Upper lobe of right lung (tissue), 1 donor: ENCODE data around the gene GRIN3A. TPM values are rescaled to one million over a fixed set of nuclear protein-coding genes. Genes with fewer than 3 reads are reported as not detected.
A peak's percentile ranks its signal among the peaks of the same experiment; 100 is the strongest.

Experiments used
- ATAC-seq: fragments of 200-7000 bp; cut with Tn5 transposase; one replicate; pipeline ENCODE4 v1.9.1; 2020; ENCODE audit warnings: mild to moderate bottlenecking, moderate library complexity
- DNase-seq: peaks from one replicate; pipeline ENCODE4 v3.0.0-alpha.2; 2020
- H3K27ac ChIP-seq: fragments of 200-600 bp; one replicate; pipeline ENCODE4 v1.8.0; 2022
- H3K27me3 ChIP-seq: fragments of 200-600 bp; one replicate; pipeline ENCODE4 v1.8.0; 2022; ENCODE audit warnings: mild to moderate bottlenecking
- H3K36me3 ChIP-seq: fragments of 200-600 bp; one replicate; pipeline ENCODE4 v1.8.0; 2022
- H3K4me1 ChIP-seq: fragments of 200-600 bp; one replicate; pipeline ENCODE4 v1.8.0; 2022
- H3K4me3 ChIP-seq: fragments of 200-600 bp; one replicate; pipeline ENCODE4 v1.8.0; 2022; ENCODE audit warnings: mild to moderate bottlenecking
- H3K9me3 ChIP-seq: fragments of 200-600 bp; one replicate; pipeline ENCODE4 v1.8.0; 2022
- intact Hi-C: fragments of 100-400 bp; cut with DNase I; formaldehyde crosslinking; loops from one replicate; pipeline ENCODE4 v1.11.0; 2022
- total RNA-seq: library from RNA; stranded (reverse); fragmentation: NEBNext Ultra II Directional; extraction: Animal tissue kit (Norgen Biotek cat#: 25700); gene quantifications from one replicate; pipeline ENCODE4 v1.2.1, GENCODE V29; 2021
- TF ChIP-seq, protein P1 (sequence below): fragments of 200-600 bp; IDR thresholded peaks from one replicate; pipeline ENCODE4 v1.8.0; 2022; ENCODE audit warnings: antibody characterized with exemption
- donor health status: DM: no; HTN: yes; CAD: no; lungs with severe emphysema.

Gene GRIN3A
- total RNA-seq, 1 donor from 2014 or later = 0.06 TPM

DNA sequence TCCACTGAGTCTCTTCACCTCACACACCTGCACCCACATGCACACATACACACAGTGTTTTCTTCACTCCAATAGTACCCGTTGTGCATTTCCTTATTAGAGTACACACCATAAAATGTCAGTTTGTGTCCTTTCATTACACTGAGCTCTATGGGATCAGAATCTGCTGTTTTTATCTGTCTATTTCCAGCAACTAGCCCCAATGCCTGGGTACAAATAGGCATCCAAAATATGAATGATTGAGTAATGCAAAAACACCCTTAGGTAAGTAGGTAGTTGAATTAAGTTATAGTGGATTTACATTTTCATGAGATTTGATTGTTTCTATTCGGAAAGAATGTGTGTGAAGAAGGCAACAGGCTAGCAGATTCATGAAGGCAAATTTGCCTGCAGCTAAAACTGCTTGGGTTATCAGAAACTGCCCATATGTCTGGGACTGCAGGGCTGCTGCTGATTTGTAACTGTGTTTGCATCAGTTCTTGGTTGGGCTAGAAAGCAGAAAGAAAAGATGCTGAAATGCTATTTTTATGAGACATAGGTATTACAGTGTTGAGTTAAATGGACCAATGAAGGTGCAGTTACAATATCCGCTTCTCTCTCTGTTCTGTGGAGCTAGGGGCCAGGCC is 170.6 kb downstream of the GRIN3A start:
- Histone ChIP-seq H3K27me3 (no peaks in the 10 kb centered on the region), H3K27ac (no peak overlapping the region), H3K9me3 (no peaks in the 10 kb centered on the region), H3K4me3 (no peak overlapping the region), H3K36me3 (peaks cover 60% of the 10 kb centered on the region), H3K4me1 (no peaks in the 10 kb centered on the region)
- TF ChIP-seq, protein P1, sequence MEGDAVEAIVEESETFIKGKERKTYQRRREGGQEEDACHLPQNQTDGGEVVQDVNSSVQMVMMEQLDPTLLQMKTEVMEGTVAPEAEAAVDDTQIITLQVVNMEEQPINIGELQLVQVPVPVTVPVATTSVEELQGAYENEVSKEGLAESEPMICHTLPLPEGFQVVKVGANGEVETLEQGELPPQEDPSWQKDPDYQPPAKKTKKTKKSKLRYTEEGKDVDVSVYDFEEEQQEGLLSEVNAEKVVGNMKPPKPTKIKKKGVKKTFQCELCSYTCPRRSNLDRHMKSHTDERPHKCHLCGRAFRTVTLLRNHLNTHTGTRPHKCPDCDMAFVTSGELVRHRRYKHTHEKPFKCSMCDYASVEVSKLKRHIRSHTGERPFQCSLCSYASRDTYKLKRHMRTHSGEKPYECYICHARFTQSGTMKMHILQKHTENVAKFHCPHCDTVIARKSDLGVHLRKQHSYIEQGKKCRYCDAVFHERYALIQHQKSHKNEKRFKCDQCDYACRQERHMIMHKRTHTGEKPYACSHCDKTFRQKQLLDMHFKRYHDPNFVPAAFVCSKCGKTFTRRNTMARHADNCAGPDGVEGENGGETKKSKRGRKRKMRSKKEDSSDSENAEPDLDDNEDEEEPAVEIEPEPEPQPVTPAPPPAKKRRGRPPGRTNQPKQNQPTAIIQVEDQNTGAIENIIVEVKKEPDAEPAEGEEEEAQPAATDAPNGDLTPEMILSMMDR = no peak
- intact Hi-C loops = no loop called here
- DNase-seq (no peak), ATAC-seq (no peak)

DNA sequence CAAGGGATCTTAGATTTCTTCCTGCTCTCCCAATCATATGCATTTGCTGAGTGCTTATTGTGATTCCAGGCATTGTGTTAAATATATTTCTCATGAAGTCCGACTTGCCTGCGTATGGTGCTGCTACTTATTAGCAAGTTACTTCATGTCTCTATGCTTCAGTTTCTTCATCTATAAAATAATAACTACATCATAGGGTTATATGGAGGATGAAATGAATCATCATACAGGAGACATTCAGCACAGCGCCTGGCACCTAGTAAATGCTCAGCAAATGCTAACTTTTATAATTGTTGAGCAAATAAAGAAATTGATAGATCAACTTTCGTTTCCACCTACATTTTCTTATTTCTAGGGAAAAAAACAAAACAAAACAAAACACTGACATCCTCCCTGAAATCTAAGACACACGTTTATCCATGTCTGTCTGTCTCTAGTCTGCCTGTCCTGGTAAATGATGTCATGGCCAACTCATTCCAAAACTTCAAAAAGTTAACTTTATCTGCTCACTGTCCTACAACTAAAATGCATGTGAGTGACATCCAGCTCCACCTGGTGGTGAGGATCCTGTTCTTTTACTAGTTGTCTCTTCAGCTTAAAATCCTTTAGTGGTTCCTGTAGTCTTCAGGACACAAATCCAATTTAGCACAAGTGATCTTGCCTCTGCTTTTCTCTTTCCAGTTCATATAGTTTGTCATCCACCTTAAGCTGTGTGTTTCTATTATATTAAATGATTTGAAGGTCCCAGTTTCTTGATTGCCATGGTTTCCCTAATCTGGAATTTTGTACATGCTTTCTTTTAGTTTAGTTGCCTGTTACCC is 171.3 kb downstream of the GRIN3A start:
- intact Hi-C loops = no loop called here
- Histone ChIP-seq H3K36me3 (peaks cover 67% of the 10 kb centered on the region), H3K9me3 (no peaks in the 10 kb centered on the region), H3K4me1 (no peaks in the 10 kb centered on the region), H3K4me3 (no peak overlapping the region), H3K27me3 (no peaks in the 10 kb centered on the region), H3K27ac (no peak overlapping the region)
- ATAC-seq (no peak), DNase-seq (no peak)
- TF ChIP-seq, protein P1 = peak; percentile 9

DNA sequence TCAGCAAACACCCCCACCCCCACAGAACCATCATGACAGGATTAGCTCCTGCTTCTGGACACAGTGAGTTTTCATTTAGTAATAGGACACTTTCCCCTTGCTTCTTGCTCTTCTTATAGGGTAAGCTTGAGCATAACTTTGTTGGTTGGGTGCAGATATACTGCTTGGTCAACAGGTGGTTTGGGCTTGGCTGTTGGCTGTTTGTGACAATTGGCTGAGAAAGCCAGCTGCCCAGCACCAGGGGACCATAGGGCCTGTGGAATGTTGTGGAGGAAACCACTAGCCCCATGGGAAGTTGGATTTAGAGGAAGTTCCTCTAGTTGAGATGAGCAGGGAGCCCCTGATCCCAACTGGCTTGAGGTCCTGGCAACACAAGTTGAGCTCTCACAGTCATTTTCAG is 174.2 kb downstream of the GRIN3A start:
- no peak overlapping the region for H3K27ac ChIP-seq
- H3K9me3 ChIP-seq = no peaks in the 10 kb centered on the region
- H3K27me3 ChIP-seq = no peaks in the 10 kb centered on the region
- intact Hi-C loops = no loop called here
- H3K36me3 ChIP-seq = peaks cover 80% of the 10 kb centered on the region
- H3K4me1 ChIP-seq = no peaks in the 10 kb centered on the region
- DNase-seq (no peak), ATAC-seq (no peak)
- no peak overlapping the region for H3K4me3 ChIP-seq
- TF ChIP-seq, protein P1 = no peak

DNA sequence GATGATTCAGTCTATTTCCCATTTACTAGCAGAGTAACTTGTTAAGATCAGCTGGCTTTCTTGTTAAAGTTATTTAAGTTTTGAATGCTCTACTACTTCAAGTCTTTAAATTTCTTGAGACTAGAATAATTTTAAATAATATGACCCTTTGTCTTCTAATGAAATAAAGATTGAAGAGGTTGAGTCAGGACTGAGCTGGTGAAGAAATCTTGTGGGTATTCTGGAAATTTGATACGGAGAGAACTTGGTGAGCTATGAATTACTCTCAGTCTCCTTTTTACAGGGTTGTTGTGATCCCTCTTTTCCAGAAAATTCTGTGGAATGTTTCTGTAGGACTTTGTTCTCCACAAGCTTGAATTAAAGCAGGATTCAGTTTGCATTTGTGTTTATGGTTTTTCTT is 175.5 kb downstream of the GRIN3A start:
- H3K4me1 ChIP-seq = no peaks in the 10 kb centered on the region
- no peak for DNase-seq
- no peak overlapping the region for H3K27ac ChIP-seq
- intact Hi-C loops = no loop called here
- H3K27me3 ChIP-seq = no peaks in the 10 kb centered on the region
- no peak overlapping the region for H3K4me3 ChIP-seq
- TF ChIP-seq, protein P1 = no peak
- ATAC-seq = no peak
- peaks cover 87% of the 10 kb centered on the region for H3K36me3 ChIP-seq
- no peaks in the 10 kb centered on the region for H3K9me3 ChIP-seq

DNA sequence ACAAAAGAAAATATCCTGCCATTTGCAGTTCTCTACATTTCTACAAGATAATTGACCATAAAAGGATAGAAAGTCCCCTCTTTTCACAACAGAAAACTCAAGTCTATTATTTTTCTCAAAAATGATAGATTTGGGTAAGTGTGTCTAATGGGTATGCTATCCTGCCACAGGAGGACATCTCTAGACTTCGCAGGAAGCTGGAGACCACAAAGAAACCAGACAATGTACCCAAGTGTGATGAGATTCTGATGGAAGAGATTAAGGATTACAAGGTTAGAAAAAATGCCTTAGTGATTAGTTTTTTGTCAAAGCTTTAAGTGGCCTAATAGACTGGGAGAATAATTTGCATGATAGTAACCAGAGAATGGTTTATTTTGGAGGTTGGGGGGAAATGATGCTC is 176.7 kb downstream of the GRIN3A start:
- Histone ChIP-seq H3K27ac (no peak overlapping the region), H3K9me3 (no peaks in the 10 kb centered on the region), H3K4me1 (no peaks in the 10 kb centered on the region), H3K36me3 (peaks cover 92% of the 10 kb centered on the region), H3K27me3 (no peaks in the 10 kb centered on the region), H3K4me3 (no peak overlapping the region)
- DNase-seq (no peak), ATAC-seq (no peak)
- intact Hi-C loops = no loop called here
- TF ChIP-seq, protein P1 = no peak
